Osteoblast (primary cell): ENCODE measurements around the gene FMN1. TPM values are rescaled to one million over a fixed set of nuclear protein-coding genes. Genes with fewer than 3 reads are reported as not detected.

Experiments used
- DNase-seq: peaks from one replicate; pipeline ENCODE4 v3.0.0; 2011; ENCODE audit warnings: low spot score, mixed read lengths; ENCODE audit not compliant: insufficient read length; ENCODE audit errors: missing footprints
- H2AFZ ChIP-seq: 2 replicates; pipeline ENCODE4 v1.6.0; 2011; ENCODE audit warnings: mild to moderate bottlenecking, low read length
- H3K27ac ChIP-seq: 2 replicates; pipeline ENCODE4 v1.5.1; 2011; ENCODE audit warnings: mild to moderate bottlenecking, low read depth, low read length, moderate library complexity
- H3K27me3 ChIP-seq: 2 replicates; pipeline ENCODE4 v1.6.0; 2012; ENCODE audit warnings: mild to moderate bottlenecking, control low read depth, inconsistent platforms, low read length, moderate library complexity; ENCODE audit not compliant: insufficient read depth
- H3K36me3 ChIP-seq: 2 replicates; pipeline ENCODE4 v1.5.1; 2011; ENCODE audit warnings: mild to moderate bottlenecking, low read length, control low read depth, moderate library complexity; ENCODE audit not compliant: insufficient read depth
- H3K4me1 ChIP-seq: 2 replicates; pipeline ENCODE4 v1.5.1; 2011; ENCODE audit warnings: mild to moderate bottlenecking, low read length, control low read depth, moderate library complexity; ENCODE audit not compliant: insufficient read depth
- H3K4me2 ChIP-seq: 2 replicates; pipeline ENCODE4 v1.6.0; 2011; ENCODE audit warnings: mild to moderate bottlenecking, low read length; ENCODE audit not compliant: insufficient read depth
- H3K4me3 ChIP-seq: fragments of 200-600 bp; sonication (generic); 3 replicates; pipeline ENCODE4 v1.5.1; 2012; ENCODE audit warnings: mild to moderate bottlenecking, low read length, inconsistent platforms; ENCODE audit not compliant: insufficient read depth
- H3K79me2 ChIP-seq: 2 replicates; pipeline ENCODE4 v1.6.0; 2012; ENCODE audit warnings: mild to moderate bottlenecking, low read length, control low read depth, inconsistent platforms; ENCODE audit not compliant: insufficient read depth
- H3K9me3 ChIP-seq: 2 replicates; pipeline ENCODE4 v1.5.1; 2011; ENCODE audit warnings: low read depth, low read length, control low read depth
- H4K20me1 ChIP-seq: 2 replicates; pipeline ENCODE4 v1.6.0; 2012; ENCODE audit warnings: mild to moderate bottlenecking, low read length, control low read depth; ENCODE audit not compliant: insufficient read depth
- total RNA-seq: library from RNA; depleted of rRNA; stranded (reverse); fragments of >200 nt; gene quantifications from 2 replicates; pipeline ENCODE4 v1.2.3, GENCODE V29; 2012
- TF ChIP-seq, protein P1 (sequence below): IDR thresholded peaks from 2 replicates; pipeline ENCODE4 v1.5.1; 2011; ENCODE audit warnings: mild to moderate bottlenecking, low read depth, low read length, moderate library complexity; ENCODE audit errors: extremely low read depth

The FMN1 gene
- total RNA-seq, 1 donor: 9.0 TPM

GRCh38 chr15:33099739-33100138, 94.8 kb downstream of the FMN1 start:
- H3K79me2 ChIP-seq: peaks cover 13% of the 10 kb centered on the region
- DNase-seq: no peak
- no peaks in the 10 kb centered on the region for H3K9me3 ChIP-seq
- no peaks in the 10 kb centered on the region for H3K27me3 ChIP-seq
- TF ChIP-seq, protein P1, sequence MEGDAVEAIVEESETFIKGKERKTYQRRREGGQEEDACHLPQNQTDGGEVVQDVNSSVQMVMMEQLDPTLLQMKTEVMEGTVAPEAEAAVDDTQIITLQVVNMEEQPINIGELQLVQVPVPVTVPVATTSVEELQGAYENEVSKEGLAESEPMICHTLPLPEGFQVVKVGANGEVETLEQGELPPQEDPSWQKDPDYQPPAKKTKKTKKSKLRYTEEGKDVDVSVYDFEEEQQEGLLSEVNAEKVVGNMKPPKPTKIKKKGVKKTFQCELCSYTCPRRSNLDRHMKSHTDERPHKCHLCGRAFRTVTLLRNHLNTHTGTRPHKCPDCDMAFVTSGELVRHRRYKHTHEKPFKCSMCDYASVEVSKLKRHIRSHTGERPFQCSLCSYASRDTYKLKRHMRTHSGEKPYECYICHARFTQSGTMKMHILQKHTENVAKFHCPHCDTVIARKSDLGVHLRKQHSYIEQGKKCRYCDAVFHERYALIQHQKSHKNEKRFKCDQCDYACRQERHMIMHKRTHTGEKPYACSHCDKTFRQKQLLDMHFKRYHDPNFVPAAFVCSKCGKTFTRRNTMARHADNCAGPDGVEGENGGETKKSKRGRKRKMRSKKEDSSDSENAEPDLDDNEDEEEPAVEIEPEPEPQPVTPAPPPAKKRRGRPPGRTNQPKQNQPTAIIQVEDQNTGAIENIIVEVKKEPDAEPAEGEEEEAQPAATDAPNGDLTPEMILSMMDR: no peak
- no peak overlapping the region for H3K4me3 ChIP-seq
- H3K27ac ChIP-seq: peak overlapping the region; percentile 9
- H3K36me3 ChIP-seq: no peaks in the 10 kb centered on the region
- H2AFZ ChIP-seq: peak overlapping the region; percentile 40
- peaks cover 47% of the 10 kb centered on the region for H3K4me1 ChIP-seq
- H4K20me1 ChIP-seq: no peaks in the 10 kb centered on the region
- H3K4me2 ChIP-seq: no peak overlapping the region

- Histone ChIP-seq H3K9me3 (no peaks in the 10 kb centered on the region), H3K27ac (peak overlapping the region; percentile 9), H3K4me1 (peaks cover 49% of the 10 kb centered on the region), H3K4me3 (no peak overlapping the region), H3K36me3 (no peaks in the 10 kb centered on the region), H3K27me3 (no peaks in the 10 kb centered on the region), H2AFZ (no peak overlapping the region), H3K4me2 (no peak overlapping the region), H4K20me1 (no peaks in the 10 kb centered on the region), H3K79me2 (peaks cover 13% of the 10 kb centered on the region)
- DNase-seq: no peak
- TF ChIP-seq, protein P1: no peak
These were observed 95.3 kb downstream of the FMN1 start for GRCh38 chr15:33099213-33099612.

GRCh38 chr15:33098094-33099058, 96.1 kb downstream of the FMN1 start:
- H3K27ac ChIP-seq: peak overlapping the region; percentile 81
- H4K20me1 ChIP-seq: no peaks in the 10 kb centered on the region
- no peaks in the 10 kb centered on the region for H3K9me3 ChIP-seq
- peaks cover 13% of the 10 kb centered on the region for H3K79me2 ChIP-seq
- H3K27me3 ChIP-seq: no peaks in the 10 kb centered on the region
- no peaks in the 10 kb centered on the region for H3K36me3 ChIP-seq
- no peak overlapping the region for H2AFZ ChIP-seq
- no peak overlapping the region for H3K4me3 ChIP-seq
- H3K4me1 ChIP-seq: peaks cover 49% of the 10 kb centered on the region
- TF ChIP-seq, protein P1: no peak
- H3K4me2 ChIP-seq: peak overlapping the region; percentile 43
- DNase-seq: peak; percentile 88

GRCh38 chr15:33096134-33096533, 98.4 kb downstream of the FMN1 start:
- Histone ChIP-seq H3K79me2 (peaks cover 18% of the 10 kb centered on the region), H3K27me3 (no peaks in the 10 kb centered on the region), H4K20me1 (no peaks in the 10 kb centered on the region), H3K9me3 (no peaks in the 10 kb centered on the region), H3K4me2 (no peak overlapping the region), H3K36me3 (no peaks in the 10 kb centered on the region), H3K4me3 (no peak overlapping the region), H2AFZ (no peak overlapping the region), H3K27ac (no peak overlapping the region), H3K4me1 (peaks cover 52% of the 10 kb centered on the region)
- TF ChIP-seq, protein P1: no peak
- no peak for DNase-seq
